ENCODE results near the gene ATF6.
"Not testable (repeated sequence)": the region's sequence is repeated elsewhere in the genome, so short reads cannot be mapped to it uniquely, and the experiment has no call there.

The ATF6 gene, protein sequence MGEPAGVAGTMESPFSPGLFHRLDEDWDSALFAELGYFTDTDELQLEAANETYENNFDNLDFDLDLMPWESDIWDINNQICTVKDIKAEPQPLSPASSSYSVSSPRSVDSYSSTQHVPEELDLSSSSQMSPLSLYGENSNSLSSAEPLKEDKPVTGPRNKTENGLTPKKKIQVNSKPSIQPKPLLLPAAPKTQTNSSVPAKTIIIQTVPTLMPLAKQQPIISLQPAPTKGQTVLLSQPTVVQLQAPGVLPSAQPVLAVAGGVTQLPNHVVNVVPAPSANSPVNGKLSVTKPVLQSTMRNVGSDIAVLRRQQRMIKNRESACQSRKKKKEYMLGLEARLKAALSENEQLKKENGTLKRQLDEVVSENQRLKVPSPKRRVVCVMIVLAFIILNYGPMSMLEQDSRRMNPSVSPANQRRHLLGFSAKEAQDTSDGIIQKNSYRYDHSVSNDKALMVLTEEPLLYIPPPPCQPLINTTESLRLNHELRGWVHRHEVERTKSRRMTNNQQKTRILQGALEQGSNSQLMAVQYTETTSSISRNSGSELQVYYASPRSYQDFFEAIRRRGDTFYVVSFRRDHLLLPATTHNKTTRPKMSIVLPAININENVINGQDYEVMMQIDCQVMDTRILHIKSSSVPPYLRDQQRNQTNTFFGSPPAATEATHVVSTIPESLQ

DNA sequence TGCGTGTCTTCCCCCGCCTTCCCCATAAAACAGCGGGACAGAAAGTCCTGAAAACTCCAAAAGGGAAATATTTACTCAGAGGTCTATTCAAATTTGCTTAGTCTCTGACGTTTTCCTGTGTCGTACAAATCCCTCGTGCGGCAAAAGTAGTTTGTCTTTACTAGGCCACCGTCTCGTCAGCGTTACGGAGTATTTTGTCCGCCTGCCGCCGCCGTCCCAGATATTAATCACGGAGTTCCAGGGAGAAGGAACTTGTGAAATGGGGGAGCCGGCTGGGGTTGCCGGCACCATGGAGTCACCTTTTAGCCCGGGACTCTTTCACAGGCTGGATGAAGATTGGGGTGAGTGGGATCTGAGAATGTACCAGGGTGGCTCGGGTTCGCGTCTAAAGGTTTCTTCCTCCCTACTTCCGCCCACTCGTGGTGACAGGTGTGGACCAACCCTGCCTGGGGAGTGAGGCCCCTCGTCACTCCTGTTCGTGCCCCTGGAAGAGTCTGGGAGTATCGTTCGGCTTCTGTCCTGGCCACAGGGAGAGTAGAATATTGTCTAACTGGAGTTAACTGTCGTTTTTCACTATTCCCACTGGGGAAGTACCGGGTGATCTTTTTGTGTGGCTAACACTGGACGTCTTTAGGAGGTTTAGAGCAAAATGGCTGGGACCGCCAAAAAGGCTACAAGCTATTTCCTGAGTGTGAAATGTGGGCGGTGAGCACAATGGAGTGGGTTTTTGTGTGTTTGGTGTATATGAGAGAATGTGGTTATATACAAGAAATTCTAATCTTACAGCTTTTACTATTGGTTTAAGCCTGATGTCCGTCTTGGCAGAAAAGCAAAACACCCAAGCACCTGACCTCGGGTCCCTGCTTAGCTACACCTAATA is at the start of gene ATF6:
TSS of gene ATF6 (plus strand) at position 219 of the 880 bp plus-strand sequence. CDS start at position 260, 41 bp downstream.
- peak; percentile 94 for DNase-seq

DNA sequence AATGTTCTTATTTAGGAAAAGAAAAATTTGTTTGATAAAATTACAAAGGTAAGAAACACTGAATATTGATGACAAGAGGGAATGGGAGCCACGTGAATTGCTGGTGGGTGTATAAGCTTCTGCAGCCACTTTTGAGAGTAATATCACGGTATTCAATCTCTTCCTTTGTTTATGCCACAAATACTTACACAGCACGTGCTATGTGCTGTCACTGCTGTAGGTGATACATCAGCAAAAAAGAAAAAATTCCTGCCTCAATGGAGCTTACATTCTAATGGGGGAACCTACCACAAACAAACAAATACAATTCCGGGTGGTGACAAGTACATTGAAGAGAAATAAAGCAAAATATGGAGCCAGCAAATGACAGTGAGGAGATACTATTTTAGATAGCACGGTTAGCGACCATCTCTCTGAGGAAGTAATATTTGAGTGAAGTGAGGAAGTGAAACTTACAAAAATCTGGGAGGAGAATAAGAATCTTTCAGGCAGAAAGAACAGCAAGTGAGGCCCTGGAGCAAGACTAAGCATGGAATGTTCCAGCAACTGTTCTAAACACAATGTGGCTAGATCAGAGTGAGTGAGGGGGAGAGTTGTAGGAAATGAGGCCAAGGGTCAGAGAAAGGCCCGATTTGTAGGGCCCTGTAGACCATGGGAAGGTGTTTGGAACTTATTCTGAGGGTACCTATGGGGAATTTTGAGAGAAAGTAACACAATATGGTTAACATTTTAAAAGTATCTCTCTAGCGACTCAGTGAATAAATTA is 47.4 kb upstream of the ATF6 start:
- no peak for DNase-seq

DNA sequence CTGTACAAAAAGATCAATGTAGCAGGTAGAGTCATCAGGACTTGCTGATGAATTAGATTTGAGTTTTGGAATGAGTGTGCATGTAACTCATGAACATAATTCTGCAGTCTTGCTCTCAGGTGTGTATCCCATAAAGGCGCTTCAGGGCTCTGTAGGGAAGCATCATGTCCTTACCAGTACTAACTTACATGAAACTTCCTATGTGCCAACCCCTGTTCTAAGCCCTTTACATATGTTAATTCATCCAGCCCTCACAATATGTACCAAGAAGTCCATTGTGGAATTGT is 46.9 kb upstream of the ATF6 start:
- no peak for DNase-seq

DNA sequence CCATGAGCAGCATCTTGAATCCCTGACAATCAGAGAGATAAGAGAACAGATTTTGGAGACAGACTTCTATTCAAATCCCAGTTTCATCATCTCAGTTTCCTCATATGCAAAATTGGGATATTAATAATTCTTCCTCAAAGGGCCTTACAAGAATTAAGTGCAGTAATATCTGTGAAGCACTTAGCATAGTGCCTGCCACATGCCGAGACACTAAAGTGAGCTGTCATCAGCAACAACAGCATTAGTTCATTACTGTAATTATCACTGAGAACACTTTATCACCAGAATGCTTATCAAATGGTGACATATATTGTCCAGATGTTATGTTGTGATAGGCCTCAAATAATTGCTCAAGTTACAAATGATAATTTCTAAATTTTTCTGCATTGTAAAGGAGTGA is 45.7 kb upstream of the ATF6 start:
- no peak for DNase-seq

DNA sequence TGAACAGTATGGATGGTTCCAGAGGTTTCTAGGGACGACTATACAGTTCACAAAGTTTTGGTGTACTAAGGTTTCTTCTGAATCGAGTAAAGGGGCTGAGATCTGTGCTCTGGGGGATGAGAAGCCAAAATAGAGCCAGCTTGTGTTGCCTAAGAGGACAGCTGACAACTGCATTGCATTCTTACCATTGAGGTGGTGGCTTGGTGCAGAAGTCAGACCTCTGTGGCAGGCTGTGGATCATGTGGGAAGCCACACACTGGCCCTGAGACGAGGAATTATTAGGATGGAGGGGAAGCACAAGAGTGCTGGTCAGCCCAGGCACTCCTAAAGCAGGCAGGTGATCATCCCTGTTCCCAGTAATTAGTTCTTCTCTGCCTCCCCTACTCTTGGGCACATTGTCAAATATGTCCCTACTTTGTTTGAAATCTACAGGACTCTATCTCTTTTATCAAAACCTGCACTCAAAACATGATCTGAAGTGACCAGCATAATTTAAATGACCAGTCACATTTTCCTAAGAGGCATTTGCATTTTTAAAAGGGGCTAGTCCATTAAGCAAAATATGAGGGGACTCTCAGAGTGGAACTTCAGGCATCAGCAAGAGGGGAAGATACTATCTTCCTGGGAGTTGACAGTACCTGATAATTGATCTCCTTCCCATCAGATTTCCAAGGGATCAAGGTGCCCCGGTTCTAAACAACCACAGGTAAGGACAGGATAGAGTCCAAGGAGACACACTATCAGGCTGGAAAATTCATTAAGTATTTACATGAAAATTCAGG is 45.0 kb upstream of the ATF6 start, which contains the start of gene FCRLB:
TSS of gene FCRLB (plus strand) at position 589 of the 782 bp plus-strand sequence. CDS start 1,129 bp downstream, outside the sequence.
- no peak for DNase-seq

DNA sequence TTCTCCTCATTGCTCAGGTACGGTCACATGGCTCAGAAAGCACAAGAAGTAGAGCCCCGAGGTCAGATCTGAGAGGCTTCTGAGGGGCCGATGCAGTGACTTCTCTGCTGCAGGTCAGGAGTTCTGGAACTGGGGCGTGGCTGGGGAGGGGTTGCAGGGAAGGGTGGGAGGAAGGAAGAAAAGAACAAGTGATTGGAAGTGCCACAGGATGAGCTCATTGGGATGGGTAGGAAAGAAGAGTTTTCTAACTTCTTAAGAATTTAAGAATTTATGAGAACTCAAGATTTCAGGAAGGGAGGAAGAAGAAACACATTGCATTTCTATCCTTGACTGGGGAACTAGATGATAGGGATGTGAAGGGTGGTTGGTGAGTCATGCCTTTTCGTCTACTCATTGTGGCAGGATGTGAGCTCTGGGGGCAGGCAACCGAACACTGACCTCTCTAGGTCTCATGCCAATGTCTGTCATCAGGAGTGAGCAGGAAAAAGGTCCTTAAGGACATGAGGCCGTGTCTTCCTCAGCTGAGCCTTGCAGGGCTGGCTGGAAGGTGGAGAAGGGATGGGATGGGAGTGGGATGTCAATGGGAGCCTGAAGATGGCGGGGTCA is 44.3 kb upstream of the ATF6 start:
- DNase-seq = peak; percentile 95

DNA sequence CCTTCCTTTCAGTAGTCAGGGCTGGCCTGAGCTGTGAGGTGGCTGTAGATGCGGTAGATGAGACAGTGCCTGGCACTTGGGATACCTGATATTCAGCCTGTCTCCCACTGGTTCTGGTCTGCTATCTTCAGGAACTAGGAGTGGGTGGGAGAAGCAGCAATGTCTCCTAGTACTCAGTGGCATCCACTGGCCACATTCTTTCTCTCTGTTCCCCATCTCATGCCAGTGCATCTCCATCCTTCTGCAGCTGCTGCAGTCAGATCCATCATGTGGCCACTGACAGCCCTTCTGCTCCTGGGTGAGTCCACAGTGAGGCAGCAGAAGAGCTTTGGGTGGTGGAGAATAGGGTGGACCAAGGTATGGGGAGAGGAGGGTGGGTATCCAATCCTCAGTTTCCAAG is 43.7 kb upstream of the ATF6 start:
- DNase-seq = no peak

DNA sequence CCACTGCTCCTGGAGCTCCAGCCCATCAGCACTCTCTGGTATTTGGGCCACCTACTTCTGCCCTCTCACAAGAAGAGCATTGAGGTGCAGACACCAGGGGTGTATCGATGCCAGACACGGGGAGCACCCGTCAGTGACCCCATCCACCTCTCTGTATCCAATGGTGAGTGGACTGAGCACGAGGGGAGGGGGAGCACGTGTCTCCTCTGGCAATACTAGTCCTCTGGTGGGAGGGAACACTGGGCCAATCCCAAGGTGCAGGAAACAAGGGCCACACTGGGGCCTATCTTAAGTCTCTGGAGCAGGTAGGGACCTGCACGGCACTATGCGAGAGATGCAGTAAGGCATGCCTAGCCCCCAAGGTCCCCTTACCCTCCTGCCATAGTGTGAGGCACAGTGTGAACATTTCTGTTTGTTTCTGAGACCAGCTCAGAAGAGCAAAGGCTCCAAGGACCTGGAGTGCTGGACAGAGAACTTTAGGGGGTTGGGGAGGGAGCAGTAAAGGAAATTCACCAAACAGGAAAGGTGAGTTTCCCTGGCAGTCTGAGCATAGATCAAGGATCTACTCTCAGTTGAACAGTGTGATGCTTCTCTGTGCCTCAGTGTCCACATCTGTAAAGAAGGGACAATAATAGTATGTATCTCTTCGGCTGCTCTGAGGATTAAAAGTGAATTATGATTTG is 42.5 kb upstream of the ATF6 start:
- no peak for DNase-seq

DNA sequence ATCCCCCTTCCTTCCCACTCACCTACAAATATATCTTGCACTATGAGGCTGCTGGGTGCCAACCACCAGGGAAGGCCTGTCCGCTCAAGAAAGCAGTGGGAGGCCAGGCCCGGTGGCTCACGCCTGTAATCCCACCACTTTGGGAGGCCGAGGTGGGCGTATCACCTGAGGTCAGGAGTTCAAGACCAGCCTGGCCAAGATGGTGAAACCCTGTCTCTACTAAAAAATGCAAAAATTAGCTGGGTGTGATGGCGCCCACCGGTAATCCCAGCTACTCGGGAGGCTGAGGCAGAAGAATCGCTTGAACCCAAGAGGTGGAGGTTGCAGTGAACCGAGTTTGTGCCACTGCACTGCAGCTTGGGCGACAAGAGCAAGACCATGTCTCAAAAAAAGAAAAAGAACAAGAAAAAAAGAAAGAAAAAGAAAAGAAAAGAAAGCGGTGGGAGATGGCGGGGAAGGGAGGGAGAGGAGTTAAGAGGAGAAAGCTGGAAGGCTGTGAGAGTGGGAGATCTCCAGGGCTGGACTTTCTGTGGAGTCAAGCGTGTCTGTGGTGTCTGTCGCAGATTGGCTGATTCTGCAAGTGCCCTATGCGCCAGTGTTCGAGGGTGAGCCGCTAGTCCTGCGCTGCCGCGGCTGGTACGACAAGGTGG is 40.7 kb upstream of the ATF6 start:
- not testable (repeated sequence) for DNase-seq

DNA sequence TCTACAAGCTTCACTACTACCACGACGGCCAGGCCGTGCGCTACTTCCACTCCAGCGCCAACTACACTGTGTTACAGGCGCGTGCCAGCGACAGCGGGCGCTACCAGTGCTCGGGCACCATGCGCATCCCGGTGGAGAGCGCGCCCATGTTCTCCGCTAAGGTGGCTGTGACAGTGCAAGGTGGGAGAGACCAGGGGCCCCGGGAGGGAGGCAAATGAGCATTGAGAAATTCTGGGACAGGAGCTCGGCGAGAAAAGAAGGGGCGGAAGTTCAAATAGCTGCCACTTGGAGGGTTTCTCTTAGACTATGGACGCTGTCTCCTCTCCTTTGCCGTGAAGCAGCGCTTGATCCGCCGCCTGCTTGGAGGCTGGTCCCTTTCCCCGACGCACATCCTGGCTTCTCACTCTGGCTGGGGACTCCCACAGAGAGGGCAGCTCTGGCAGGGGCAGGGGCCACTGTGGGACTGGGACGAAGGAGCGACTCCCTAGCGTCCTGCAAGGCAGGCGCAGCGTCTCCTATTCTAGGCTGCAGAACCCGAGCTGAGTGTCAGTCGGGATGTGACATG is 40.1 kb upstream of the ATF6 start:
- peak; percentile 63 for DNase-seq

DNA sequence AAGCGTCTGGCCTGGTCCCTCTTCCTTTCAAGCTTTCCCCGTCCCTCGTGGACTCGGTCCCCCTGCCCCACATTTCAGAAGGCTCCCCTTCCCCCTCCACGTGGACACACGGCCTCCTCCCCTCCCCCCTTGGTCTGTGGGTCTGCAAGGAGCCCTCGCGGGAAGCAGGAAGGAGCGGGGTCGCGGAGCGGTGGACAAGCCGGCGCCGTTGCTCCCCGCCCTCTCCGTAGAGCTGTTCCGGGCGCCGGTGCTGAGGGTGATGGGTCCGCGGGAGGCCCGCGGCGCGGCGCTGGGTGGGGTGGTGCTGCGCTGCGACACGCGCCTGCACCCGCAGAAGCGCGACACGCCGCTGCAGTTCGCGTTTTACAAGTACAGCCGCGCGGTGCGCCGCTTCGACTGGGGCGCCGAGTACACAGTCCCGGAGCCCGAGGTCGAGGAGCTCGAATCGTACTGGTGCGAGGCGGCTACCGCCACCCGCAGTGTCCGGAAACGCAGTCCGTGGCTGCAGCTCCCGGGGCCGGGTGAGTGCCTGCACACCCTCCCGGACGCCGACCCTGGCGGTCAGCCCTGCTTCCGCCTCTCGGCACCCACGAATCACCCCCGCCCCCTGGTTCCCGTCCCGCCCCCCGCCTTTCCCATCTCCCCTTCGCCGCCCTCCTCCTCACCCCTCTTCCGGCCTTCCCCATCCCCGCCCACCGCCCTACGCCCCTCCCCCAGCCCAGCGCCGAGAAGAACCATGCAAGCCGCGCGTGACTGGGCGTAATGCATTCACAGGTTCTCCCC is 39.5 kb upstream of the ATF6 start:
- peak; percentile 85 for DNase-seq

DNA sequence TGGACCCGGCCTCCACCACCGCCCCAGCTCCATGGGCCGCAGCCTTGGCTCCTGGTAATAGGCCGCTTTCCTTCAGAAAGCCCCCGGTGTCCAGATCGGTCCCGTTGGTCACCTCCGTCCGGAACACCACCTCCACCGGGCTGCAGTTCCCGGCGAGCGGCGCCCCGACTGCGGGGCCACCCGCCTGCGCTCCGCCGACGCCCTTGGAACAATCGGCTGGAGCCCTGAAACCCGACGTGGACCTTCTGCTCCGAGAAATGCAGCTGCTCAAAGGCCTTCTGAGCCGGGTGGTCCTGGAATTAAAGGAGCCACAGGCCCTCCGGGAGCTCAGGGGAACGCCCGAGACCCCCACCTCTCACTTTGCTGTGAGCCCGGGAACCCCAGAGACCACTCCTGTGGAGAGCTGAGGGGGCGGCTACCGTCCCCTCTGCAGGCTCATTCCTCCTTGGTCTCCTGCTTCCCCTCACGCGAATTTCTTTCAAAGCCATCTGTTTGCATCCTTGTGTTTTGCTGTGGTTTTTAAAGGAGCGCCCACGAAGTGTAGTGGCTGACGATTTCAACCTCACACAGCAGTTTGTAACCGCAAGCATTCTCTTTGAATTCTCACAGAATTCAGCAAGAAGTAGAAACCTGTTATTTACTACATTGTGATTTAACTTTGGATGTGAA is 38.7 kb upstream of the ATF6 start:
- DNase-seq = peak; percentile 66

DNA sequence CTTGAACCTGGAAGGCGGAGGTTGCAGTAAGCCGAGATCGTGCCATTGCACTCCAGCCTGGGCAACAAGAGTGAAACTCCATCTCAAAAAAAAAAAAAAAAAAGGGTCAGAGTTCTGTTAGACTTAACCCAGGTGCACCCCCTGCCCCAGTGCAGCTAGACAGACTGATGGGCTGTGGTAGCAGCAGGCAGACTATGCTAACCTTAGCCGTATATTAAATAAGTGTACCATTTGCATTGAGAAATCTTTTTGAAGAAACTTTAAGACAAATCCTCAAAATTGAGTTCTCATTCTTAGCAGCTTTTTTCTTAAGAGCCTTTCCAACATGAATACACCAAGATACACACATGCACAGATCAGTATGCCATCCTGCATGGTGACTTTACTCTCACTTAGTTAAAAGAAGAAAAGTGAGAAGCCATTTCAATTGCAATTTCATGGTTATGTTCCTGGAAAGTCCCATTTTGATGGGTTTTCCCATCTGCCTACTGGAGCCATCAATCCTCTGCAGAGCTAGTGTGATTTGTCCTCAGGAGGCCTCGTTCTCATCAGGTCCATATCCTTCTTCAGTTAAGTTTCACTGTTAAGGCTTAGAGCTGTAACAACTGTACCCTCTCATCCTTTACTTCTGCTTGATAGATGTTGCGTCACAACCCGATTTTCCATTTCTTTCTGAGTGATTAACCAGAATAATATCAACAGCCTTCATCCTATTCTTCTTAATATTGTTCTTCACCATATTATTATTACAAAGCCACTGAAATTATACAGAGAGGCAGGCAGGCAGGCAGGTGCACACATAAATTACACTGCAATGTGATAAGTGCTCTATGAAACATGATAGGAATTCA is 37.5 kb upstream of the ATF6 start:
- DNase-seq = no peak

DNA sequence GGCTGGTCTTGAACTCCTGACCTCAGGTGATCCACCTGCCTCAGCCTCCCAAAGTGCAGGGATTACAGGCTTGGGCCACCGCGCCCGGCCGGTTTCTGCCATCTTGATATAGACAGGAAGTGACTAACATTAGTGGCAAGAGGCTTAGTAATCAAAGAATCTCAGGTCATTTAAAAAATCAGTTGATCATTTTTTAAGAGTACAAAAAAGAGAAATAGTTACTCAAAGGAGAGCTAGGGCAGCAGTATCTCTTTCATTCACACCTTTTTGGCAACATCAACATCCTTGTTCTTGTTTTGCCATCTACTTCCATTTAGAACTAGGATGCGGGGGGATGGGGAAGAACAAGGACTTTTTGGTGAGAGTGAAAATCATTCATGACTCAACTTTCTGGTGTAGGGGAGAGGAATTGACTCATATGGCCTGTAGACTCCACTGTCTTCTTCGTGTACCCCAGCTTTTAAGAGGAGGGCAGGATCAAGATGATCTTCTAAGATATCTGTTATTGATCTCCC is 36.0 kb upstream of the ATF6 start:
- DNase-seq = peak; percentile 85

DNA sequence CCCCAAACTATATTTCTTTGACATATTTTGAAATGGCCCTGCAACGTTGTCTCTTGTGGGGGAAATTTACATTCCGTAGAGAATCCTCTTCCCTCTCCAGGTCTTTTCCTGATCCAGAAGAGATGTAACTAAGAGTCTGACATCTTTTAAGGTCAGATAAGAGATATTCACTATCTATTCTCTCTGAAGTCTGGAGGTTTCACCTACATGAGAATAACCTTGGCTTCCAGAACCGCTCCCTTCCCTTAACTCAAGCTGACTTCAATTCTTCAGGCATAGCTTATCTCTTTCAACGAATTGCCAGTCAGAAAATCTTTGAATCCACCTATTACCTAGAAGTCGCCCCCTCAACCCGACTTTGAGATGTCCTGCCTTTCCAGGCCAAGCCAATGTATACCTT is 34.9 kb upstream of the ATF6 start:
- DNase-seq = no peak

DNA sequence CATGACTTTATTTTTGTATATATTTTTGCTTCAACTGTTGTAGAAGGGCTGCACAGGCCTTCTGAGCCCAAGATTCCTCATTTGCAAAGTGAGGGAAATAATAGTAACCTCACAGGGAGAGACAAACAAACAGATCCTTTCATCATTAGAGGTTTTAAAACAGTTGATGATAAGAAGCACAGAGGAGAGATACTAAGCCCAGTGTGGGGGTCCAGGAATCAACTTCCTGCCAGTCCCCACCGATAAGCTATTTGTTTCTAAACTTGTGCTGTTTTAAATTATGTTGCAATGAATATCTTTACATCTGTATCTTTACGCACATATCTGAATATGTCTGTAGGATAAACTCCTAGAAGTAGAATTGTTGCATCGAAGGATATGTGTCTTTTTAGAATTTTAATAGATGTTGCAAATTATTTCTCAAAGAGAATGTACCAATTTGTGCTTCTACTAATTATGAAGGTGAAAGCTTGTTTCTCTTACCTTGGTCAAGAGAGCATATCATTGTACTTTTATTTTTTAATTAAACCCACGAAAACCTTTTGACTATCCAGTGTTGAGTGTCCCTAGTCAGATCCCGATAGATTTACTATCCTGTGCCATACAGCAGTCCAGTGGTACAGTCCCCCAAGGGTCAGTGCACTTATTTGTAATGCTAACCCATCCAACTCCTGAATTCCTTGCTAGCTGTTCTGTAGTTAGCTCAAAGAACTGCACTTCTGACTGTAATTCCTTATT is 34.0 kb upstream of the ATF6 start:
- no peak for DNase-seq

DNA sequence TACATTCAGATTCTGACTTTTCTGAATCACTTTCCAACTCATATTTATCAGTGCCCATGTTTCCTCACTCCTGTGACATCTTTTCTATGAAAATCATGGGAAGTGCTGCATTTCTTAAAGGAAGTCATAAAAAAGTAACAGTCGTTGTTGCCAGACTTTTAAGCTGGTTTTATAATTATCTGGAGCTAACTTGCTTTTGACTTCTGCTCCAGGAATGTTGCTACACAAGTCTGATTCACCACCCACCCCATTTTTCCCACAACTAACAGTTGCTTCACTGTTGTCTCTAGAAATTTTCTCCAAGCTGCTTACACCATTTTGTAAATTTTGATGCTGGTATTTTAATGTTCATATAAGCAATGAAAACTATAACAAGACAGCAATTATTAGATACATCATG is 32.6 kb upstream of the ATF6 start:
- peak; percentile 93 for DNase-seq

Data from HCEC 1CT (cell line).